SK-N-SH treated with all-trans-retinoic acid at 6 μM for 48 hours (cell line): Measurements from ENCODE around the gene CDC42BPG.

Experiments
- ATAC-seq: fragments of 200-7000 bp; cut with Tn5 transposase; 3 replicates; pipeline ENCODE4 v1.9.1; 2020; ENCODE audit warnings: mild to moderate bottlenecking, moderate library complexity
- ARNTL ChIP-seq: fragments of 450-650 bp; formaldehyde crosslinking; IDR thresholded peaks from 2 replicates; pipeline ENCODE4 v1.5.0; 2020; ENCODE audit warnings: low read depth, mild to moderate bottlenecking, moderate library complexity, borderline replicate concordance
- BACH2 ChIP-seq: fragments of 250-450 bp; sonication (Bioruptor Pico); IDR thresholded peaks from 2 replicates; pipeline ENCODE4 v1.9.0; 2021; ENCODE audit warnings: mild to moderate bottlenecking, borderline replicate concordance
- CSDC2 ChIP-seq: fragments of 250-450 bp; sonication (Bioruptor Pico); IDR thresholded peaks from 2 replicates; pipeline ENCODE4 v1.5.0; 2020; ENCODE audit warnings: mild to moderate bottlenecking, moderate library complexity
- ESRRG ChIP-seq: fragments of 250-450 bp; sonication (Bioruptor Pico); IDR thresholded peaks from 2 replicates; pipeline ENCODE4 v1.6.1; 2021; ENCODE audit warnings: mild to moderate bottlenecking
- GLIS3 ChIP-seq: fragments of 250-450 bp; sonication (Bioruptor Pico); IDR thresholded peaks from 2 replicates; pipeline ENCODE4 v1.5.0; 2020; ENCODE audit warnings: mild to moderate bottlenecking, moderate library complexity
- ISL1 ChIP-seq: fragments of 250-450 bp; sonication (Bioruptor Pico); IDR thresholded peaks from 2 replicates; pipeline ENCODE4 v2.1.2; 2022; ENCODE audit warnings: mild to moderate bottlenecking, moderate library complexity
- OSR1 ChIP-seq: fragments of 250-450 bp; sonication (Bioruptor Pico); IDR thresholded peaks from 2 replicates; pipeline ENCODE4 v1.8.0; 2022; ENCODE audit warnings: moderate library complexity, mild to moderate bottlenecking, inconsistent platforms
- PPARA ChIP-seq: fragments of 250-450 bp; sonication (Bioruptor Pico); IDR thresholded peaks from 2 replicates; pipeline ENCODE4 v1.5.0; 2020; ENCODE audit warnings: mild to moderate bottlenecking, borderline replicate concordance
- RARB ChIP-seq: fragments of 250-450 bp; sonication (Bioruptor Pico); IDR thresholded peaks from 2 replicates; pipeline ENCODE4 v1.8.0; 2021; ENCODE audit warnings: mild to moderate bottlenecking, moderate library complexity
- SNAI2 ChIP-seq: fragments of 250-450 bp; sonication (Bioruptor Pico); IDR thresholded peaks from 2 replicates; pipeline ENCODE4 v1.5.0; 2020; ENCODE audit warnings: mild to moderate bottlenecking, moderate library complexity
- TCF4 ChIP-seq: fragments of 250-450 bp; sonication (Bioruptor Pico); IDR thresholded peaks from 2 replicates; pipeline ENCODE4 v1.8.0; 2021; ENCODE audit warnings: mild to moderate bottlenecking, moderate library complexity, borderline replicate concordance
- TOX ChIP-seq: fragments of 250-450 bp; sonication (Bioruptor Pico); IDR thresholded peaks from 2 replicates; pipeline ENCODE4 v1.8.0; 2021; ENCODE audit warnings: mild to moderate bottlenecking, moderate library complexity, borderline replicate concordance
- ZC3H10 ChIP-seq: fragments of 250-450 bp; sonication (Bioruptor Pico); IDR thresholded peaks from 2 replicates; pipeline ENCODE4 v1.5.1; 2021; ENCODE audit warnings: mild to moderate bottlenecking, moderate library complexity
- ZFP3 ChIP-seq: fragments of 250-450 bp; sonication (Bioruptor Pico); IDR thresholded peaks from 2 replicates; pipeline ENCODE4 v1.5.0; 2020; ENCODE audit warnings: mild to moderate bottlenecking, moderate library complexity
- ZFP30 ChIP-seq: fragments of 450-650 bp; formaldehyde crosslinking; IDR thresholded peaks from 2 replicates; pipeline ENCODE4 v1.5.0; 2022; ENCODE audit warnings: mild to moderate bottlenecking, moderate library complexity
- ZNF565 ChIP-seq: fragments of 450-650 bp; formaldehyde crosslinking; conservative IDR thresholded peaks from 2 replicates; pipeline ENCODE4 v1.5.0; 2020; ENCODE audit warnings: low read depth, mild to moderate bottlenecking, moderate library complexity
- ZNF70 ChIP-seq: fragments of 450-650 bp; formaldehyde crosslinking; IDR thresholded peaks from 2 replicates; pipeline ENCODE4 v1.5.0; 2020; ENCODE audit warnings: mild to moderate bottlenecking, moderate library complexity
- ZNF8 ChIP-seq: fragments of 450-650 bp; formaldehyde crosslinking; IDR thresholded peaks from 2 replicates; pipeline ENCODE4 v1.5.0; 2020; ENCODE audit warnings: mild to moderate bottlenecking, moderate library complexity
- TF ChIP-seq, protein P1 (sequence below): fragments of 250-450 bp; sonication (Bioruptor Pico); IDR thresholded peaks from 2 replicates; pipeline ENCODE4 v1.8.0; 2020; ENCODE audit warnings: mild to moderate bottlenecking, moderate library complexity, borderline replicate concordance
- TF ChIP-seq, protein P2 (sequence below): fragments of 250-450 bp; sonication (Bioruptor Pico); IDR thresholded peaks from 2 replicates; pipeline ENCODE4 v1.5.1; 2021; ENCODE audit warnings: mild to moderate bottlenecking, moderate library complexity
- TF ChIP-seq, protein P3 (sequence below): fragments of 250-450 bp; sonication (Bioruptor Pico); IDR thresholded peaks from 2 replicates; pipeline ENCODE4 v1.5.0; 2020; ENCODE audit warnings: mild to moderate bottlenecking, moderate library complexity
- TF ChIP-seq, protein P4 (sequence below): fragments of 250-450 bp; sonication (Bioruptor Pico); IDR thresholded peaks from 2 replicates; pipeline ENCODE4 v1.8.0; 2021; ENCODE audit warnings: low read depth, mild to moderate bottlenecking, moderate library complexity, borderline replicate concordance

Gene CDC42BPG

DNA sequence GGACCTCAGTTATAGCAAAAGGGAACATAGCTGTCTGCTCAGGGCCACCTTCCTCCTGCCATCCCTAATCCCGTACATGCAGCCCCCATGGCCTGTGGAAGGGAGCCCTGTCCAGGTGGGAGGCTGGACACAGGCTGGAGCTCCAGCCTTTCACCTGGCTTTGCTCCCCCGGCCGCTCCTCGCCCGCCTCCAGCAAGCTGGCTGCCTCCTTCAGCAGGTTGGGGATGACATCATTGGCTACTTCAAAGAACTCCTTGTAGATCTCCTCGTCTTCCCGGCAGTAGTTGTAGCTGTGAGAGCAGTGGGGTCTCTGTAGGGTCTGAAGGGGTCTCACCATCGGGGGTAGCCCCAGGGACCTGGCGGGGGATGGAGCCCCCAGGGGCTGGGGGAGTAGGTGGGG is 39.0 kb downstream of the CDC42BPG start (continued):
- TF ChIP-seq, protein P1, sequence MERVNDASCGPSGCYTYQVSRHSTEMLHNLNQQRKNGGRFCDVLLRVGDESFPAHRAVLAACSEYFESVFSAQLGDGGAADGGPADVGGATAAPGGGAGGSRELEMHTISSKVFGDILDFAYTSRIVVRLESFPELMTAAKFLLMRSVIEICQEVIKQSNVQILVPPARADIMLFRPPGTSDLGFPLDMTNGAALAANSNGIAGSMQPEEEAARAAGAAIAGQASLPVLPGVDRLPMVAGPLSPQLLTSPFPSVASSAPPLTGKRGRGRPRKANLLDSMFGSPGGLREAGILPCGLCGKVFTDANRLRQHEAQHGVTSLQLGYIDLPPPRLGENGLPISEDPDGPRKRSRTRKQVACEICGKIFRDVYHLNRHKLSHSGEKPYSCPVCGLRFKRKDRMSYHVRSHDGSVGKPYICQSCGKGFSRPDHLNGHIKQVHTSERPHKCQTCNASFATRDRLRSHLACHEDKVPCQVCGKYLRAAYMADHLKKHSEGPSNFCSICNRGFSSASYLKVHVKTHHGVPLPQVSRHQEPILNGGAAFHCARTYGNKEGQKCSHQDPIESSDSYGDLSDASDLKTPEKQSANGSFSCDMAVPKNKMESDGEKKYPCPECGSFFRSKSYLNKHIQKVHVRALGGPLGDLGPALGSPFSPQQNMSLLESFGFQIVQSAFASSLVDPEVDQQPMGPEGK (CRISPR knock-in tag): no peak
- TF ChIP-seq CSDC2 (CRISPR knock-in tag): no peak
- TF ChIP-seq ZC3H10 (CRISPR knock-in tag): no peak
- TF ChIP-seq TCF4 (CRISPR knock-in tag): no peak
- TF ChIP-seq RARB (CRISPR knock-in tag): no peak
- TF ChIP-seq, protein P2, sequence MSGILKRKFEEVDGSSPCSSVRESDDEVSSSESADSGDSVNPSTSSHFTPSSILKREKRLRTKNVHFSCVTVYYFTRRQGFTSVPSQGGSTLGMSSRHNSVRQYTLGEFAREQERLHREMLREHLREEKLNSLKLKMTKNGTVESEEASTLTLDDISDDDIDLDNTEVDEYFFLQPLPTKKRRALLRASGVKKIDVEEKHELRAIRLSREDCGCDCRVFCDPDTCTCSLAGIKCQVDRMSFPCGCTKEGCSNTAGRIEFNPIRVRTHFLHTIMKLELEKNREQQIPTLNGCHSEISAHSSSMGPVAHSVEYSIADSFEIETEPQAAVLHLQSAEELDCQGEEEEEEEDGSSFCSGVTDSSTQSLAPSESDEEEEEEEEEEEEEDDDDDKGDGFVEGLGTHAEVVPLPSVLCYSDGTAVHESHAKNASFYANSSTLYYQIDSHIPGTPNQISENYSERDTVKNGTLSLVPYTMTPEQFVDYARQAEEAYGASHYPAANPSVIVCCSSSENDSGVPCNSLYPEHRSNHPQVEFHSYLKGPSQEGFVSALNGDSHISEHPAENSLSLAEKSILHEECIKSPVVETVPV (CRISPR knock-in tag): no peak
- TF ChIP-seq OSR1 (CRISPR knock-in tag): no peak

DNA sequence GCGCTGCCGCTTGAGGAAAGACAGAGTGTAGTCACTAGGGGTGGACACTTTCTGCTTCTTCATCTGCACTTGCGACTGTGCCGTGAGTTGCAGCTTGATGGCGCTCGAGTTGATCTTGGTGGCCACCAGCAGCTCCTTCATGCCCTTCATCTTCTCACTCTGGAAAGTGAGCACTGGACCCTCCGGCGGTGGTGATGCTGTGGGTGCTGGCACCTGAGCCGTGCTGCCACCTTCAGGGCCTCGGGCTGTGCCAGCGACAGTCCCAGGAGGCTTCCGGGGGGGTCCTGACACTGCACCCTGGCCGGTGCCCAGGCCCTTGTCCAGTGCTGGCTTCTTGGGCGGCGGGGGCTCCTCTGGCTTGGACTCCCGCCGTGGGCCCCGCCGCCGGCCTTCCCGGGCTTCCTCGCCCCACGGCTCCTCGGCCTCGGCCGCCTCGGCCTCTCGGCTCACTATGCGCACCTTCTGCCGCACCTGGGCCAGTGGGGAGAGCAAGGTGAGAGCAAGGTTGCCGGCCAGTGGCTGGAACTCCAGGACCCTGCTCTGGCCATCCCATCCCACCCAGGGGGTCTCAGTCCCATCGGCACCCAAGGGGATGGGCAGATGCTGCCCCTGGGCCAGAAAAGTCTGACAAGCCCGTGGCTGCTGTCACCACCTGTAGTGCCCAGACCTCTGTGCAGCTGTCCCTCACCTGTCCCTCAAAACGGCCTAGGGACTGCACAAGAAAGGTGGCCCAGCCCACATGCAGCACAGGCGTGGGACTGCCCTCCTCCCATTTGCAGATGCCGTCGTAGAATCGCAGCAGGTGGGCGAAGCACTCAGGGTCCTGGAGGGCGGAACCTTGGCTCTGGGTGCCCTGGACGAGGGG is 39.9 kb downstream of the CDC42BPG start:
- TF ChIP-seq RARB (CRISPR knock-in tag): no peak
- TF ChIP-seq ISL1 (CRISPR knock-in tag): no peak
- no peak for TF ChIP-seq ZNF70 (CRISPR knock-in tag)
- no peak for TF ChIP-seq OSR1 (CRISPR knock-in tag)
- no peak for TF ChIP-seq CSDC2 (CRISPR knock-in tag)
- no peak for TF ChIP-seq GLIS3 (CRISPR knock-in tag)
- TF ChIP-seq ZFP3 (CRISPR knock-in tag): no peak
- TF ChIP-seq, protein P3, sequence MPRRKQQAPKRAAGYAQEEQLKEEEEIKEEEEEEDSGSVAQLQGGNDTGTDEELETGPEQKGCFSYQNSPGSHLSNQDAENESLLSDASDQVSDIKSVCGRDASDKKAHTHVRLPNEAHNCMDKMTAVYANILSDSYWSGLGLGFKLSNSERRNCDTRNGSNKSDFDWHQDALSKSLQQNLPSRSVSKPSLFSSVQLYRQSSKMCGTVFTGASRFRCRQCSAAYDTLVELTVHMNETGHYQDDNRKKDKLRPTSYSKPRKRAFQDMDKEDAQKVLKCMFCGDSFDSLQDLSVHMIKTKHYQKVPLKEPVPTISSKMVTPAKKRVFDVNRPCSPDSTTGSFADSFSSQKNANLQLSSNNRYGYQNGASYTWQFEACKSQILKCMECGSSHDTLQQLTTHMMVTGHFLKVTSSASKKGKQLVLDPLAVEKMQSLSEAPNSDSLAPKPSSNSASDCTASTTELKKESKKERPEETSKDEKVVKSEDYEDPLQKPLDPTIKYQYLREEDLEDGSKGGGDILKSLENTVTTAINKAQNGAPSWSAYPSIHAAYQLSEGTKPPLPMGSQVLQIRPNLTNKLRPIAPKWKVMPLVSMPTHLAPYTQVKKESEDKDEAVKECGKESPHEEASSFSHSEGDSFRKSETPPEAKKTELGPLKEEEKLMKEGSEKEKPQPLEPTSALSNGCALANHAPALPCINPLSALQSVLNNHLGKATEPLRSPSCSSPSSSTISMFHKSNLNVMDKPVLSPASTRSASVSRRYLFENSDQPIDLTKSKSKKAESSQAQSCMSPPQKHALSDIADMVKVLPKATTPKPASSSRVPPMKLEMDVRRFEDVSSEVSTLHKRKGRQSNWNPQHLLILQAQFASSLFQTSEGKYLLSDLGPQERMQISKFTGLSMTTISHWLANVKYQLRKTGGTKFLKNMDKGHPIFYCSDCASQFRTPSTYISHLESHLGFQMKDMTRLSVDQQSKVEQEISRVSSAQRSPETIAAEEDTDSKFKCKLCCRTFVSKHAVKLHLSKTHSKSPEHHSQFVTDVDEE: no peak
- TF ChIP-seq TCF4 (CRISPR knock-in tag): no peak
- no peak for TF ChIP-seq ESRRG
- TF ChIP-seq, protein P1 (CRISPR knock-in tag): no peak
- TF ChIP-seq ARNTL (CRISPR knock-in tag): no peak
- no peak for TF ChIP-seq ZNF565 (CRISPR knock-in tag)
- TF ChIP-seq TOX (CRISPR knock-in tag): no peak
- no peak for TF ChIP-seq ZFP30 (CRISPR knock-in tag)
- TF ChIP-seq, all 23 proteins: peak for 0
- no peak for ATAC-seq

DNA sequence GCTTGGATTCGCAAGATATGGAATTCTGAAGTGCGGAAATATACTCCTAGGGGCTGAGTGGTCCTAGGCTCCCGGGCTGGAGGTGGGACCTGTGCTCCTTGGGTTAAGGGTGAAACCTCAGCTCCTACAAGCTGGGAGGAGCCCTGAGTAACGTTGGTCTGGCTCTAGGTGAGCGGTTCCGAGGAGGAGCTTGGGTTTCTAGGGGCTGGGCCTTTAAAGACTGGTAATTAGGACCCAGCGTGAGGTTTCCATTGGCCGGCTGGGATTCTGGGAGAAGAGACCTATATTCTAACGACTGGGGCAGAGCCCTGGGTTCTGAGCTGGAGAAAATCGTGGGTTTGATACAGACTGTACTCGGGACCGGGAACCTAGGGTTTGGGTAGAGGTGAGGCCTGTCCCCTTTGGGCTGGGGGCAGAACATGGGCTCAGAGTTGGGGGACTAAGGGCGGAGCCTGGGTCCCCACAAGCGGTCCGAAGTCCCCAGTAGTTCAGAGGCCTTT is 40.6 kb downstream of the CDC42BPG start:
- peak; percentile 39 for ATAC-seq
- TF ChIP-seq, protein P2 (CRISPR knock-in tag): no peak
- TF ChIP-seq ARNTL (CRISPR knock-in tag): no peak
- TF ChIP-seq ZNF8 (CRISPR knock-in tag): no peak
- no peak for TF ChIP-seq ISL1 (CRISPR knock-in tag)
- no peak for TF ChIP-seq SNAI2 (CRISPR knock-in tag)
- TF ChIP-seq, protein P1 (CRISPR knock-in tag): no peak
- TF ChIP-seq PPARA (CRISPR knock-in tag): no peak
- no peak for TF ChIP-seq GLIS3 (CRISPR knock-in tag)
- no peak for TF ChIP-seq CSDC2 (CRISPR knock-in tag)
- TF ChIP-seq BACH2: no peak
- no peak for TF ChIP-seq ESRRG
- no peak for TF ChIP-seq ZNF70 (CRISPR knock-in tag)
- no peak for TF ChIP-seq ZNF565 (CRISPR knock-in tag)
- no peak for TF ChIP-seq ZFP30 (CRISPR knock-in tag)
- TF ChIP-seq, protein P4, sequence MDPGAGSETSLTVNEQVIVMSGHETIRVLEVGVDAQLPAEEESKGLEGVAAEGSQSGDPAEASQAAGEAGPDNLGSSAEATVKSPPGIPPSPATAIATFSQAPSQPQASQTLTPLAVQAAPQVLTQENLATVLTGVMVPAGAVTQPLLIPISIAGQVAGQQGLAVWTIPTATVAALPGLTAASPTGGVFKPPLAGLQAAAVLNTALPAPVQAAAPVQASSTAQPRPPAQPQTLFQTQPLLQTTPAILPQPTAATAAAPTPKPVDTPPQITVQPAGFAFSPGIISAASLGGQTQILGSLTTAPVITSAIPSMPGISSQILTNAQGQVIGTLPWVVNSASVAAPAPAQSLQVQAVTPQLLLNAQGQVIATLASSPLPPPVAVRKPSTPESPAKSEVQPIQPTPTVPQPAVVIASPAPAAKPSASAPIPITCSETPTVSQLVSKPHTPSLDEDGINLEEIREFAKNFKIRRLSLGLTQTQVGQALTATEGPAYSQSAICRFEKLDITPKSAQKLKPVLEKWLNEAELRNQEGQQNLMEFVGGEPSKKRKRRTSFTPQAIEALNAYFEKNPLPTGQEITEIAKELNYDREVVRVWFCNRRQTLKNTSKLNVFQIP (CRISPR knock-in tag): no peak
